Panc1 (cell line): ENCODE measurements around the gene GPALPP1. TPM values are rescaled to one million over a fixed set of nuclear protein-coding genes. Genes with fewer than 3 reads are reported as not detected.

Experiments used
- ATAC-seq: fragments of 200-7000 bp; cut with Tn5 transposase; 2 replicates; pipeline ENCODE4 v1.9.1; 2020; ENCODE audit warnings: mild to moderate bottlenecking, moderate library complexity
- BruUV-seq: library from RNA; stranded (reverse); fragments of 400-500 nt; replicated peaks from 2 replicates; lab custom pipeline; 2021; lab: Mats Ljungman, UMichigan
- CTCF ChIA-PET: fragments of 300-600 bp; sonication (Branson Sonifier 250); formaldehyde crosslinking; loops from one replicate; lab custom pipeline; 2022; ENCODE audit warnings: antibody characterized with exemption; lab: Charles Lee
- POLR2A ChIA-PET: fragments of 300-600 bp; sonication (Branson Sonifier 250); formaldehyde crosslinking; loops from one replicate; lab custom pipeline; 2022; ENCODE audit warnings: antibody characterized with exemption; lab: Charles Lee
- DNase-seq: peaks from one replicate; pipeline ENCODE4 v3.0.0-alpha.2; 2010; ENCODE audit warnings: low read depth, low spot score
- H3K27ac ChIP-seq: 2 replicates; pipeline ENCODE4 v1.5.1; 2011; ENCODE audit warnings: mild to moderate bottlenecking, low read length, inconsistent platforms
- H3K27me3 ChIP-seq: fragments of 200-500 bp; sonication (Bioruptor generic); 2 replicates; pipeline ENCODE4 v1.6.0; 2014; ENCODE audit warnings: low read length, inconsistent platforms; ENCODE audit not compliant: control insufficient read depth, insufficient read depth
- H3K36me3 ChIP-seq: fragments of 200-500 bp; sonication (Bioruptor generic); 2 replicates; pipeline ENCODE4 v1.5.1; 2014; ENCODE audit warnings: inconsistent platforms, mild to moderate bottlenecking, low read length, moderate library complexity; ENCODE audit not compliant: control insufficient read depth, insufficient read depth
- H3K4me1 ChIP-seq: 2 replicates; pipeline ENCODE4 v1.5.1; 2011; ENCODE audit warnings: inconsistent platforms, mild to moderate bottlenecking, low read length, moderate library complexity; ENCODE audit not compliant: control insufficient read depth, insufficient read depth
- H3K4me3 ChIP-seq, 2 experiments: 2 replicates each; pipeline ENCODE4 v1.5.1; 2011 to 2012; ENCODE audit warnings: low read depth in 2 of 2, low read length in 2 of 2, mild to moderate bottlenecking in 2 of 2, inconsistent platforms in 1 of 2, moderate library complexity in 1 of 2
- H3K9me3 ChIP-seq: fragments of 200-500 bp; sonication (Bioruptor generic); 2 replicates; pipeline ENCODE4 v1.5.1; 2014; ENCODE audit warnings: low read depth, mild to moderate bottlenecking, inconsistent platforms, low read length, moderate library complexity; ENCODE audit not compliant: control insufficient read depth, insufficient read depth
- CTCF ChIP-seq: fragments of 450-650 bp; IDR thresholded peaks from 2 replicates; pipeline ENCODE4 v1.5.1; 2017; ENCODE audit warnings: mild to moderate bottlenecking
- POLR2AphosphoS5 ChIP-seq: IDR thresholded peaks from 2 replicates; pipeline ENCODE4 v1.6.1; 2012; ENCODE audit warnings: mild to moderate bottlenecking, low read depth, low read length, moderate library complexity
- REST ChIP-seq, 2 experiments: IDR thresholded peaks; 2 replicates each; pipeline ENCODE4 v1.6.1; 2011 to 2012; ENCODE audit warnings: low read depth in 2 of 2, control low read depth in 1 of 2, low read length in 1 of 2, mild to moderate bottlenecking in 1 of 2, moderate library complexity in 1 of 2; ENCODE audit not compliant: insufficient read depth in 1 of 2
- SIN3A ChIP-seq: IDR thresholded peaks from 2 replicates; pipeline ENCODE4 v1.6.1; 2012; ENCODE audit warnings: low read depth, mild to moderate bottlenecking, low read length, moderate library complexity, borderline replicate concordance; ENCODE audit not compliant: insufficient read depth
- TCF7L2 ChIP-seq: IDR thresholded peaks from 2 replicates; pipeline ENCODE4 v1.6.1; 2011; ENCODE audit warnings: mild to moderate bottlenecking, low read depth, low read length, inconsistent platforms
- in situ Hi-C: cut with HindIII; loops from 2 replicates; pipeline ENCODE4 v1.10.0; 2016; ENCODE audit warnings: low sequenced_read_pairs, low pct_unique_long_range_greater_than_20kb
- intact Hi-C: fragments of 100-400 bp; cut with micrococcal nuclease; formaldehyde crosslinking; loops from one replicate; pipeline ENCODE4 v1.10.0; 2022; ENCODE audit not compliant: unreplicated experiment
- total RNA-seq: library from RNA; stranded (reverse); gene quantifications from one replicate; pipeline ENCODE4 v1.2.1, GENCODE V29; 2021; ENCODE audit not compliant: unreplicated experiment

GPALPP1 gene
- total RNA-seq, 1 experiment from 2014 or later, result 13.5 TPM

DNA sequence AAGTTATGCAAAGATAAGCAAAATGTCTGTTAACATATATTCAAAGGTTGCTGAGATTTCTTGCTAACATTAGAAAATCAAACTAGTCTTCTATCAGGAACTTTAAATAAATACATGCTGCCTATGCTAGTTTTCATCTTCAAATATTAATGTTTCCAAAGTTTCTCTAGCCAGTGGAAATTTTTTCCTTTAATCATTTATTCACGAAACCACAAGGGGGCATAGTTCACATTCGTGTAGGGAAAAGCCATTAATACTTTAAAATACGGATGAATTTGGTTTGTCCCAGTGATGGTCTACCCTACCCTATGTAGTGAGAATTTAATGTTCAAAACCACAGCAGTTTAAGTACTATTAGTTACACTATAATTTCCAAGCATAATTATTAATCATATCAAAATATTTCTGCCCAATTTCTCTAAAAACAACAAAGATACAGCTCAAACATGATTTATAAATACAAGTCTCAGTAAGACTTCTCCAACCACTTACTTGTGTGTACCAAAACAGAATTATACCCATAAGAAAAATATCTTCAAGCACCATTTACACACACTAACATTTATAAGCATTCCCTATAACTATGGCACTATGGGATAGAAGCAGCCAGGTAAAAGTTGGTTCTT, 16.3 kb upstream of the GPALPP1 start:
- TF ChIP-seq TCF7L2, result no peak
- no peak for TF ChIP-seq SIN3A
- no peak for TF ChIP-seq POLR2AphosphoS5
- TF ChIP-seq REST (IDR thresholded peaks at IDR 0.05; ENCODE audit: insufficient read depth in 1 of 2, low read depth in 2 of 2, low read length in 1 of 2), result no peak
- TF ChIP-seq CTCF, result peak; percentile 61; the same call in 1 of the 2 replicates
- intact Hi-C loops (no loop called here), in situ Hi-C loops (no loop called here)
- Histone ChIP-seq H3K4me3 (no peak overlapping the region), H3K4me1 (peaks cover 5% of the 10 kb centered on the region; the same call in 1 of the 2 replicates), H3K9me3 (no peaks in the 10 kb centered on the region), H3K27me3 (no peaks in the 10 kb centered on the region), H3K36me3 (0 out of 2 replicates have a peak, but pooled peaks cover under 1% of the 10 kb centered on the region), H3K27ac (no peak overlapping the region)
- ChIA-PET CTCF (no interaction called here), POLR2A (no interaction called here)
- no TSS peak for BruUV-seq
- DNase-seq, result no peak
- ATAC-seq, result no peak

DNA sequence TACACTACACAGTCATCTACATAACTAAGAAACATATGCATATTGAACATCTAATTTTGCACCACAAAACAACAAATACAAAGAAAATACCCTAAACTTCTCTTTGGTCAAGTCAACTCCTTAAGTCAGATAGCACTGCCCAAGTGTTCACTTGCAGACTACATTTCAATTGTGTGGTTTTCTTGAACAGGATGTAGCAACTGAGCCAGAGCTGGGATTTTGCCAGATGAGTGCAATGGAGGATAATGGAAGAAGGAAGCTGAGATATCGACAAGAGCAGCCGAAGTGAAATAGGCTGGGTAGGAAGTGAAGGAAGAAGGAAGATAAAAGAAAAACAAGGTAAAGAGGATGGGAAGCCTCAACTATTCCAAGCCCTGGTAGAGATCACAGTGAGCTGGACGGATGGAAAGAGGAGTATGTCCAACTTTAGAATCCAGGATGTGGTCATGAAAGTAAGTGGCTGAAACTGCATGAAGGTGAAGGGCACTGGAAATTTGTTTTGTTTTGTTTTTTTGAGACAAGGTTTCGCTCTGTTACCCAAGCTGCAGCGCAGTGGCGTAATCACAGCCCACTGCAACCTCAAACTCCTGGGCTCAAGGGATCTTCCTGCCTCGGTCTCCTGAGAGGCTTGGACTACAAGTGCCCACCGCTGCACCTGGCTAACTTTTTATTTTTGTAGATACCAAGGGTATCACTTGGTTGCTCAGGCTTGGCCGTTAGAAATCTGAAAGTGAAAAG, 15.1 kb upstream of the GPALPP1 start:
- no peak for ATAC-seq
- Histone ChIP-seq H3K36me3 (peaks cover 7% of the 10 kb centered on the region), H3K9me3 (no peaks in the 10 kb centered on the region), H3K4me1 (peaks cover 5% of the 10 kb centered on the region; the same call in 1 of the 2 replicates), H3K27ac (no peak overlapping the region), H3K4me3 (no peak overlapping the region), H3K27me3 (no peaks in the 10 kb centered on the region)
- no TSS peak for BruUV-seq
- intact Hi-C loops (no loop called here), in situ Hi-C loops (no loop called here)
- DNase-seq, result no peak
- CTCF ChIA-PET, result no interaction called here
- TF ChIP-seq REST (IDR thresholded peaks at IDR 0.05; ENCODE audit: insufficient read depth in 1 of 2, low read depth in 2 of 2, low read length in 1 of 2) (no peak), CTCF (no peak), POLR2AphosphoS5 (no peak), TCF7L2 (no peak), SIN3A (no peak)
- POLR2A ChIA-PET, result no interaction called here
